Bronchial epithelial cell (primary cell): ENCODE data around the gene UGT1A5. TPM values are rescaled to one million over a fixed set of nuclear protein-coding genes. Genes with fewer than 3 reads are reported as not detected.

Source experiments
- DNase-seq: peaks from one replicate; pipeline ENCODE4 v3.0.0-alpha.2; 2010; ENCODE audit warnings: low read depth
- FAIRE-seq: peaks from 2 replicates; lab custom pipeline; 2011; peaks lifted over from hg19 to GRCh38; lab: Jason Lieb, UNC
- H3K27me3 ChIP-seq: 2 replicates; pipeline ENCODE4 v1.5.1; 2011; ENCODE audit warnings: low read length; ENCODE audit not compliant: control insufficient read depth, insufficient read depth
- H3K36me3 ChIP-seq: 2 replicates; pipeline ENCODE4 v1.5.1; 2011; ENCODE audit warnings: low read length; ENCODE audit not compliant: control insufficient read depth, insufficient read depth
- H3K4me3 ChIP-seq: 2 replicates; pipeline ENCODE4 v1.5.1; 2011; ENCODE audit warnings: mild to moderate bottlenecking, low read depth, low read length, control low read depth
- CTCF ChIP-seq: IDR thresholded peaks from 2 replicates; pipeline ENCODE4 v1.5.1; 2011; ENCODE audit warnings: mild to moderate bottlenecking, moderate library complexity, low read length, control low read depth, inconsistent platforms; ENCODE audit not compliant: insufficient read depth, severe bottlenecking
- total RNA-seq: library from RNA; depleted of rRNA; stranded (reverse); fragments of >200 nt; gene quantifications from 2 replicates; pipeline ENCODE4 v1.2.1, GENCODE V29; 2014

Gene UGT1A5
- total RNA-seq, 1 donor from 2014 or later, result 0.26 TPM

DNA sequence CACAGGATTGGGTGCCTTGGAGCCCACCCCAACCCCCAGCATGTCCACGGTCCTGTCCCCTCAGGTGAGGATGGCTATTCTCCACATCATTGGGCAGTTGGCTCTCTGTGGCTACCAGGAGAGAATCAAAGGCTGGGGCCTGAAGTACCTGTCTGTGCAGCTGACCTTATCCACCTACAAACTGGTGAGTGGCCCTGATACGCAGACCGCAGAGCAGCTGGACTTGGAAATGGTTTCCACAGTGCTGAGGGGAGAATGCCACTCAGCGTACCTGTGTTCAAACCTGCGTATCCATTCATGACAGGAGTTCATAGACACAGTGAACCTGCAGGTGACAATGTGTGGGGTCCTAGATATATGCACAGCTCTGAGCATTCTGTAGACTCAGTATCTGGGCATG lies 87.0 kb downstream of the UGT1A5 start:
- FAIRE-seq, result no peak
- no peak for DNase-seq
- Histone ChIP-seq H3K27me3 (no peaks in the 10 kb centered on the region), H3K4me3 (no peak overlapping the region), H3K36me3 (no peaks in the 10 kb centered on the region)
- no peak for TF ChIP-seq CTCF

GRCh38 chr2:233800208-233800607 lies 87.5 kb downstream of the UGT1A5 start:
- H3K4me3 ChIP-seq, result no peak overlapping the region
- FAIRE-seq (no peak), DNase-seq (no peak)
- no peaks in the 10 kb centered on the region for H3K36me3 ChIP-seq
- no peak for TF ChIP-seq CTCF
- no peaks in the 10 kb centered on the region for H3K27me3 ChIP-seq

GRCh38 chr2:233801357-233802131 lies 88.8 kb downstream of the UGT1A5 start:
- no peak for FAIRE-seq
- TF ChIP-seq CTCF, result no peak
- DNase-seq, result peak; percentile 51
- Histone ChIP-seq H3K27me3 (no peaks in the 10 kb centered on the region), H3K36me3 (no peaks in the 10 kb centered on the region), H3K4me3 (no peak overlapping the region)

DNA sequence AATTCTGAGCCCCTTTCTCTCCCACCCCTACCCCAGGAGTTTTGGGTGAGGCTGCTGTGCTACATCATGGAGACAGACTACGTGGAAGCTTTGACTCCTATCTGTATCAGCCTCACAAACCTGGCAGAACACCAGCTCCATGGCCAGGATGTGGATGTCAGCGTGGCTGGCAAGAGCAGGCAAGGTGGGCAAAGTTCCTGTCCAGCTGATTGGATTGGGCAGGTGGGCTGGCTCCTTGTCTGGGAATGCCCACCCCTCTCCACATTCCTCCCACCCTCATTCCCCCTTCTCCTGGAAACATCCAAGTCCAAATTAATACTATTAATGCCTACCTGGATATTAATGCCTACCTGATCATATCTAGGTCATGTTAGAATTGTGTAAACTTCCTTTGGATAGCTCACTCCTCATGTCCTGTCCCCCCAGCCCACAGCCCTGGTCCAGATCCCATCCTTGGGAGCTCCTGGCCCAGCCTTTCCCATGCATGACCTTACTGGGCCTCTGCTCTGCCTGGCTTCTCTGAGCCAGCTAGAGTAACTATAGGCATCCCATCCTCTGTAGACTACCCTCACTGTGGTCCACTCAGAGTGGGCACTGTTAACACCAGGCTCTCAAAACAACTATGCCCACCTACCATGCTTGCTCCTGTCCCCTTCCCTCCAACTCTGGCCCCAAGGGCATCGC lies 89.6 kb downstream of the UGT1A5 start:
- Histone ChIP-seq H3K4me3 (no peak overlapping the region), H3K27me3 (no peaks in the 10 kb centered on the region), H3K36me3 (no peaks in the 10 kb centered on the region)
- DNase-seq, result no peak
- no peak for FAIRE-seq
- no peak for TF ChIP-seq CTCF

GRCh38 chr2:233803292-233803911 lies 90.7 kb downstream of the UGT1A5 start:
- TF ChIP-seq CTCF, result no peak
- Histone ChIP-seq H3K4me3 (no peak overlapping the region), H3K27me3 (peaks cover 3% of the 10 kb centered on the region), H3K36me3 (no peaks in the 10 kb centered on the region)
- no peak for FAIRE-seq
- no peak for DNase-seq
